HG03460 (cell line): ENCODE measurements around the gene PLEKHN1.

ENCODE experiments used
- ATAC-seq: cut with Tn5 transposase; IDR thresholded peaks from one replicate; pipeline ENCODE4 v1.9.1; 2021; ENCODE audit not compliant: unreplicated experiment

PLEKHN1 gene

GRCh38 chr1:960363-961131 is 5.7 kb upstream of the PLEKHN1 start, which contains the start of gene KLHL17:
Gene KLHL17 (plus strand): TSS chr1:960584. CDS start chr1:960694, 110 bp downstream.
- no peak for ATAC-seq

DNA sequence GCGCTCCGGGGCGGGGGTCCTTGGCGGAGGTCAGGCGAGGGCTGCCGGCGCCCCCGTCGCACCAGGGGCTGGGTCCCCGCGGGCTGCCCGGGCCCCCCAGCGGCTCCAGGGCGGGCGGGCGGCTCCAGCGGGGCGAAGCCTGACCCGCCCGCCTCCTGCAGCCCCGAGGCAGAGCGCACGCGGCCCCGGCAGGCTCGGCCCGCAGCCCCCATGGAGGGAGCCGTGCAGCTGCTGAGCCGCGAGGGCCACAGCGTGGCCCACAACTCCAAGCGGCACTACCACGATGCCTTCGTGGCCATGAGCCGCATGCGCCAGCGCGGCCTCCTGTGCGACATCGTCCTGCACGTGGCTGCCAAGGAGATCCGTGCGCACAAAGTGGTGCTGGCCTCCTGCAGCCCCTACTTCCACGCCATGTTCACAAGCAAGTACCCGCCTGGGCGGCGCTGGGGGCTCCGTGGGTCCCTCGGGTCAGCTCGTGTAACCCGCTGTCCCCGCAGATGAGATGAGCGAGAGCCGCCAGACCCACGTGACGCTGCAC is 5.1 kb upstream of the PLEKHN1 start:
- ATAC-seq, result no peak

- ATAC-seq, result no peak
Measured at GRCh38 chr1:962381-963300, 3.6 kb upstream of the PLEKHN1 start.

DNA sequence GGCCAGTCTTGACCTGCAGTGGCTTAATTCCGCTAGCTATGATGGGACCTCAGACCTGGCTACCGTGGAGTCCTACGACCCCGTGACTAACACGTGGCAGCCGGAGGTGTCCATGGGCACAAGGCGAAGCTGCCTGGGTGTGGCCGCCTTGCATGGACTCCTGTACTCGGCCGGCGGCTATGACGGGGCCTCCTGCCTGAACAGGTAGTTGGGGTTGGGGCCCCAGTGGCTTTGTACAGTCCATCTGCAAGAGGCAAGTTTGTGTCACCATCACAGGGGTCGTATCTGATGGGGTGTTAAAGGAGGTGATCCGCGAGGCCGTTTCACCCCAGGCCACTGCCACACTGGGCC is 3.0 kb upstream of the PLEKHN1 start:
- no peak for ATAC-seq

DNA sequence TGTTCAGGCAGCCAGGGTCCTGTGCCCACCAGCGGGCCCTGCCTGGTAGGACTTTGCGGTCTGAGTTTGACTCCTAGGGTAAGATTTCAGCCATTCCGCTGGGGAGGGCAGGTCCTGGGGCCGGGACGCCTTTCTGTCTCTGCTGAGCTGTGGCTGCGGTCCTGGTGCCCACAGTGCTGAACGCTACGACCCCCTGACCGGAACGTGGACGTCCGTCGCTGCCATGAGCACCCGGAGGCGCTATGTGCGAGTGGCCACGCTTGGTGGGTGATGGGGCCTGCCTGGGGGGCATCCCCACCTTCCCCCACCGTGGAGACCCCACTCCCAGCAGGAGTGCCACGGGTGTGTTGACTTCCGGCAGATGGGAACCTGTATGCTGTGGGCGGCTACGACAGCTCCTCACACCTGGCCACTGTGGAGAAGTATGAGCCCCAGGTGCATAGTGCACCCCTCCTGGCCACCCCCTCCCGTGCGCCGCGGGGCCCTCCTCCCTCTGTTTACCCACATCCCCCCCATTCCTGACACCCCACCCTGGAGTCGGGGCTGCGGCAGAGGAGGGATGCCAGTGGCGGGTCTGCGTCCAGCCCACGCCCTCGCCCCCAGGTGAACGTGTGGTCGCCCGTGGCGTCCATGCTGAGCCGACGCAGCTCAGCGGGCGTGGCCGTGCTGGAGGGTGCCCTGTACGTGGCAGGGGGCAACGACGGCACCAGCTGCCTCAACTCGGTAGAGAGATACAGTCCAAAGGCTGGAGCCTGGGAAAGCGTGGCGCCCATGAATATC is 2.3 kb upstream of the PLEKHN1 start:
- ATAC-seq, result no peak

- no peak for ATAC-seq
Measured at GRCh38 chr1:964691-965525, 1.4 kb upstream of the PLEKHN1 start.

DNA sequence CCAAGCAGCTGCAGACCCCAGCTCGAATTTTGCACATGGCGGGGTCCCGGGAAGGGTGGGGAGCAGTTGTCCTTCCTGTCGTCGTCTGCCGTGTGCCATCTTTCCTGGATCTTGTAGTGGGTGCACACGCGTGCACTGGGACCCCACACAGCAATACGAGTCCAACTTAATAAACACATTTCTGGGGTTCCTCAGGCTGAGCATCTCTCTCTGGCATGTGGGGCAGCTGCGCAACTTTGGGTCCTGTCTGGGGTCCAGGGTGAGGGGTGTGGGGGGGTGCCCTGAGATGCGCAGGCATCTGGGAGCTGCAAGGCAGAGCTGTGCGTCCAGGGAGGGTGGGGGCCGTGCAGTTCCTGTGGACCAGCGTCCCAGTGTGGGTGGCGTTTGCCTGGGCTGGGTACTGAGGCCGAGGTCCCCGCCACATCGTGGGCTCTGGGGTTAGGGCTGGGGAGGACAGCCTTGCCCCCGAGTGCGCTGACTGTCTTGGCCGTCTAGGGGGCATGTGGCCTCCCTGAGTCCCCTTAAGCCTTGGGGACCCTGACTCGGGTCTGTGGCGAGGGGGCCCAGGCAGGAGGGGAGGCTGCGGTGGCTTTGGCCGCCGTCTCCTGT is 652 bp upstream of the PLEKHN1 start:
- no peak for ATAC-seq

DNA sequence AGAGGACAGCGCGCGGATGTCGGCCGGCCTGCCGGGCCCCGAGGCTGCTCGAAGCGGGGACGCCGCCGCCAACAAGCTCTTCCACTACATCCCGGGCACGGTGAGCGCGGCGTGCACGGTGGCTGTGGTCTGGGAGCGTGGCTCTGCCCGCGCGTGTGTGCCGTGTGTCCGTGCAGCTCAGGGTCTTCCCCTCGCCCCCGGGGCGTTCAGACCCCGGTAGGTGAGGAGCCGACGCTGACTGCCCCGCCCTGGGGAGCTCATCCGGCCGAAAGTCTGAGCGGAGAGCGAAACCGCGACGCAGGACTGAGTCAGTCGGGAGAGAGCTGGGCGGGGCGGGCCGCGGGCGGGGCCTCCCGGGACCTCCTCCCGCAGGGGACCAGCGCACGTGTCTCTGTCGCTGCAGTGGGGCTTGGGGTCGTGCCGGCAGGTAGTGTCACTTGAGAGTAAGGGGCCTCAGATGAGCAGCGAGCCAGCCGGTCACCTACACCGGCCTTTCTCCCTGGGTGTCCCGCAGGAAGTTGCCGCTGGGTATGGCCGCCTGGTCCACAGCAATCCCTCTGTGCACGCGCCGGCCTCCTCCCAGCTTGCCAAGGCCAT is 520 bp downstream of the PLEKHN1 start:
- ATAC-seq, result peak; percentile 60

- no peak for ATAC-seq
Measured at GRCh38 chr1:967466-968343, 1.4 kb downstream of the PLEKHN1 start.

DNA sequence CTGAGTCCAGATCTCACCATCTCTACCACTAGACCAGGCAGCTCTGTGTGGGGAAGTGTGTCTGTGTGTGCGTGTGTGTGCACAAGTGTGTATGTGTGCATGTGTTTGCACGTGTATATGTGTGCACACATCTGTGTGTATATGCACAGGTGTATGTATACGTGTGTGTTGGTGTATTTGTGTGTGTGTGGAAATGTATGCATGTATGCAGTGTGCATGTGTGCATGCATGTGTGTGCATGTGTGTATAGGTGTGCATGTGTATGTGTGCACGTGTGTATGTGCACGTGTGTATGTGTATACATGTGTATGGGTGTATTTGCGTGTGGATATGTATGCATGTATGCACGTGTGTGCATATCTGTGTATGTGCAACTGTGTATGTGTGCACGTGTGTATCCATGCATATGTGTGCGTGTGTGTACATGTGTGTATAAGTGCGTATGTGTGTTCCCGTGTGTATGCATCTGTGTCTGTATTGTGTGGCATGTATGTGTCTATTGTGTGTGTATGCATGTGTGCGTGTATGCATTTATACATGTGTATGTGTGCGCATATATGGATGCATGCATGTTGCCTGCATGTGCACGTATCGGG is 3.1 kb downstream of the PLEKHN1 start:
- no peak for ATAC-seq

DNA sequence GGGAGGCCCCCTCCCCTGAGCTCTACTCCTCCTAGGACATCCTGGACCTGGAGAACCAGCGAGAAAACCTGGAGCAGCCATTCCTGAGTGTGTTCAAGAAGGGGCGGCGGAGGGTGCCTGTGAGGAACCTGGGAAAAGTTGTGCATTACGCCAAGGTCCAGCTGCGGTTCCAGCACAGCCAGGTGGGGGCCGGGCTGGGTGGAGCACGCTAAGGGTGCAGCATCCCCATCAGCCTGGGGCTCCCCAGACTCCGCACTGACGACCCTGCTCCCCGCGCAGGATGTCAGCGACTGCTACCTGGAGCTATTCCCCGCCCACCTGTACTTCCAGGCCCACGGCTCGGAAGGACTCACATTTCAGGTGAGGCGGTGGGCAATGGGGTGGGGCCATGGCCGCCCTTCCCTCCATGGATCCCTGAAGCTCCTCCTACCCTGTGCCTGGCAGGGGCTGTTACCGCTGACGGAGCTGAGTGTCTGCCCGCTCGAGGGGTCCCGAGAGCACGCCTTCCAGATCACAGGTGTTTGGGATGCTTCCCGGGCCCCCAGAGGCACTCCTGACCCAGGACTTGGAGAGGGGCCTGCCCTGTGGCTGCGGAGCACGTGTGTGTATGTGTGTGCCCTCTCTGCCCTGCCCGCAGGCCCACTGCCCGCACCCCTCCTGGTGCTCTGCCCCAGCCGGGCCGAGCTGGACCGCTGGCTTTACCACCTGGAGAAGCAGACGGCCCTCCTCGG is 4.1 kb downstream of the PLEKHN1 start:
- ATAC-seq, result no peak

DNA sequence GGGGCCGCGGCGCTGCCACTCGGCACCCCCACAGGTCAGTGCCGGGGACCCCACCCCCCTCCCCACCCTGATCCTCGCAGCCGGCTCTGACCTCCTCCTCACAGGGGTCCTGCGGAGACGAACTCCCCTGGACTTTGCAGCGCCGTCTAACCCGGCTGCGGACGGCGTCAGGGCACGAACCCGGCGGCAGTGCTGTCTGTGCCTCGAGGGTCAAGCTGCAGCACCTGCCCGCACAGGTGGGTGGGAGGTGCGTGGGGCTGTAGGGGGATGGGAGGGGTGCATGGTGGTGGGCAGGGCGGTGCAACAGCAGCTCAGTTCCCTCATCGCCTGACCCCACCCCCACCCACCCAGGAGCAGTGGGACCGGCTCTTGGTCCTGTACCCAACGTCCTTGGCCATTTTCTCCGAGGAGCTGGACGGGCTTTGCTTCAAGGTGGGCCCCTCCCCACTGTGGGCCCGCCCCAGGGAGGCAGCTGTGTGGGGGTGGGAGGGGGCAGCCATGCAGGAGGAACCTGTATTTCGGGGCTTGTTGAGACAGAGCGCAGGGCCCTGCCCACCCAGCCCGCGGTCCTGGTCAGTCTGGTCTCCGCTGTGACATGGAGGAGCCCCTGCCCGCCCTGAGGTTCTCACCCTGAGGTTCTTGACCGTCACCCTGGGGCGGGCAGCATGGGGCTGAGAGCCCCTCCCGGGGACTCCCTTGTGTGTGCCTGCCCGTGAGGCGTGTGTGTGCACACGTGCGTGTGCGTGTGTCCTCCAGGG is 4.9 kb downstream of the PLEKHN1 start:
- no peak for ATAC-seq

DNA sequence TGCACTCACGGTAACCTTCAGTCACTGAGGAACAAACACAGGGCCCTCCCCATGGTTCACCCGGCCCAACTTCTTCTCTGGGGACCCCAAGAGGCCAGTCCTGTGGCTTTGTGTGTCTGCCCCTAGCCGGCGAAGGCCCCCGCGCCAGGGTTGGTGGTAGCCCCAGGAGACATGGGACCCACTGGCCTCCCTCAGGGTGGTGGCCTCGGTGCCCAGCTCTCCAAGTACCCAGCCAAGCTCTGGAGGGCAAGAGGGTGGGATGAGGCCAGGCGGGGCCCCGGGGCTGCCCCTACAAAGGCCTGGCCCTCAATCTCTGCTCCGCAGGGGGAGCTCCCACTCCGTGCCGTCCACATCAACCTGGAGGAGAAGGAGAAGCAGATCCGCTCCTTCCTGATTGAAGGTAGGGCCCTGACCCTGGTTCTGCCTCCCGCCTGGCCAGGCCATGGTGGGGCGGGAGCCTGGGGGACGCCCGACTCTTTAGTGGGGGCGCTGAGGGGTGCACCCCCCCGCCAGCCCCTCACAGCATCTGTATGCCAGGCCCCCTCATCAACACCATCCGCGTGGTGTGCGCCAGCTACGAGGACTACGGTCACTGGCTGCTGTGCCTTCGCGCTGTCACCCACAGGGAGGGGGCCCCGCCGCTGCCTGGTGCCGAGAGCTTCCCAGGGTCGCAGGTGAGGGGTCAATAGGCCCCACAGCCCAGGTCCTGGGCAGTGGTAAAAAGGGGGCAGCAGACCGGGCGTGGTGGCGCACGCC is 5.6 kb downstream of the PLEKHN1 start:
- no peak for ATAC-seq

- no peak for ATAC-seq
Measured at GRCh38 chr1:972726-973458, 6.6 kb downstream of the PLEKHN1 start.
